SW 1271 (cell line): ENCODE measurements around the gene G3BP1.
A peak's percentile ranks its signal among the peaks of the same experiment; 100 is the strongest.
"Not testable (repeated sequence)": the region's sequence is repeated elsewhere in the genome, so short reads cannot be mapped to it uniquely, and the experiment has no call there.

Experiments used
- DNase-seq, 2 experiments: peaks; one replicate each; lab custom pipeline; 2025; lab: John Stamatoyannopoulos, UW

Gene G3BP1

GRCh38 chr5:151771259-151772028, at the start of gene G3BP1:
Gene G3BP1, plus strand, starts transcription at chr5:151771954. Its CDS starts 14,667 bp downstream, at chr5:151786621.
- peak; percentile 100 for DNase-seq

DNA sequence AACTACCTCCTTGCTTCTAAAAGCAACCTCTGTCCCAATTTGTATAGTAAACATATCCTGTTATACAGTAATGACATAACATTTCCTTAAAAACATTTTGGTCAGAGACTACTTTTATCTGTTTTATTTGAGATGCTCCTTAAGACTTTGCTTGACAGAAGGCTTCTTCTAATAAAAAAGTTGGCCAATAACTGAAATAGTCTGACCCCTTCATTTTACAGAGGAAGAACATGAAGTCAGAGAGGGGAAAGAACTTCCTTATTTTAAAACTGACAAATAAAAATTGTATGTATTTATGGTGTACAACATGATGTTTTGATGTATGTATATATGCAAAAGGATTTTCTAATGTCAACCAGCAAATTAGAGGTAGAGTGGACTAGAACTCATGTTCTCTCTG, 49.2 kb upstream of the G3BP1 start:
- no peak for DNase-seq

GRCh38 chr5:151724360-151724759, 47.4 kb upstream of the G3BP1 start:
- DNase-seq, result no peak

DNA sequence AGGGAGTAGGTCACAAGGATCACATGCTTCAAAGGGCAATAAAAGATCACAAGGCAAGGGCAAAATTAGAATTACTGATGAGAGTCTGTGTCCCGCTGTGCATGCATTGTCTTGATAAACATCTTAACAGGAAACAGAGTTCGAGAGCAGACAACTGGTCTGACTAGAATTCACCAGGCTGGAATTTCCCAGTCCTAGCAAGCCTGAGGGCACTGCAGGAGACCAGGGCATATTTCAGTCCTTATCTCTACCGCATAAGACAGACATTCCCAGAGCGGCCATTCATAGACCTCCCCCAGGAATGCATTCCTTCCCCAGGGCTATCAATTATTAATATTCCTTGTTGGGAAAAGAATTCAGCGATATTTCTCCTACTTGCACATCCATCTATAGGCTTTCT, 42.2 kb upstream of the G3BP1 start:
- not testable (repeated sequence) for DNase-seq

DNA sequence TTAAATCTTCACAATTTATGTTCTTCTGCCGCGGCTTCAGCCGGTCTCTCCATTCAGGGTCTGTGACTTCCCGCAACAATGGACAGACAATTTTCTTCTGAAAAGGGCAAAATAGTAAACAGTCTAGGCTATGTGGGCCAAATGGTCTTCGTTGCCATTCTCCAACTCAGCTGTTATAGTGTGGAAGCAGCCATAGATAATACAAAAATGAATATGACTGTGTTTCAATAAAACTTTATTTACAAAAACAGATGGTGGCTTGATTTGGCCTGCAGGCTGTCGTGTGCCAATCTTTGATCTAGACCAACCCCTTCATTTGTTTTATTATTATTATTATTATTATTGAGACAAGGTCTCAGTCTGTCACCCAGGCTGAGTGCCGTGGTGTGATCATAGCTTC, 41.4 kb upstream of the G3BP1 start:
- DNase-seq, result no peak

DNA sequence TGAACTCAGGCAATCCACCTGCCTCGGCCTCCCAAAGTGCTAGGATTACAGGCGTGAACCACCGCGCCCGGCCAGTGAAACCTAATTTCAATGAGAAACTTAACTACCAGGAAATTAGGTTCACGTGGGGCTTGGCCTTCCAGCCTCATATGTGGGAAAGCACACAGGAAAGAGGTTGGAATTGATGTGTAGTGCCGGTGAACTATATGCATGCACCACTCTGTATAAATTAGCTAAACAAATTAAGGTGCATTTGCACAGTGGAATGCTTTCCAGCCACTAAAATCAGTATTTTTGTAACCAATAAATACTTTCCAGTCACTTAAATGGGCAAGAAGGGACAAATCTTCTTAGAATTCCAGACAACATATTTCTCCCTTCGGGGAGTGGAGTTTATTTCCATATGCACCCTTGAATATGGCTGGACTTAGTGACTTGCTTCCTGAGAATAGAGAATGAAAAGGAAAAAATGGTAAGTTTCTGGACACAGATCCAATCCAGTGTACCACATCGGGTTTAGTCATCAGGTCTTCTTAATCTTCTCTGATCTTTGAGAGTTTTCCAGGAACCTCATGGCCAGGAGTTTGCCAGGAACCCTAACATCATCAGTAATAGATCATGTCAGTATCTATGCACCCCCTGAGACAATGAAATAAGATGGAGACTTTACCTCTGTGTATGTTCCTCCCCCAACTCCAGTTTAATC, 38.2 kb upstream of the G3BP1 start:
- no peak for DNase-seq

DNA sequence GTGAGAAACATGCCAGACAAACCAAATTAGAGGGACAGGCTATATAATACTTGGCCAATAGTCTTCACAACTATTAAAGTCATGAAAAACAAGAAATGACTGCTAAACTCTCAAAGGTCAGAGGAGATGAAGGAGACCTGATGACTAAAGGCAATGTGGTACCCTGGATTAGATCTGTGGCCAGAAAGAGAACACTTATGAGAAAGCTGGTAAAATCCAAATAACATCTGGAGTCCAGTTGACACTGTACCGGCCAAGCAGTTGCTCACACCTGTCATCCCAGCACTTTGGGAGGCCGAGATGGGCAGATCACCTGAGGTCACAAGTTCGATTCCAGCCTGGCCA, 37.7 kb upstream of the G3BP1 start:
- DNase-seq, result no peak

DNA sequence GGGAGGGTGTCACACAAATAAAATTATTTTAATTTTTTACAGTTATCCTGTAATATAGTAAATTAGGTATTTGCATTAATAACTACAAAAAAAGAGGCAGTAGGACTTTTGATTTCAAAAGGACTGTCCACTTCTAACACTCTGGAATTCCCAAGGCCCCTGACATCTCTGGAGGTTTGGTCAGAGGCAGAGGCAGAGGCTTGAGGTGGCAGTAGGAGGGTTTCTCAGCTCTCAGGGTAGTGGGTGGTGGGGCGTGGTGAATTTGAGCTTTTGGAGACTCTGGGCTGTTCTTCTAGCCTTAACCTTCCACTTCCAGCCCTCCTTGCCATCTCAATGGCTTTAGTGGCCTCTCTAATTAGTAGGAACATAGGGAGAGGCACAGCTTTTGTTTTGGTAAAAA, 36.1 kb upstream of the G3BP1 start:
- DNase-seq, result no peak

GRCh38 chr5:151737431-151737830, 34.3 kb upstream of the G3BP1 start:
- no peak for DNase-seq

- no peak for DNase-seq
Measured at GRCh38 chr5:151738125-151738848, 33.5 kb upstream of the G3BP1 start.

DNA sequence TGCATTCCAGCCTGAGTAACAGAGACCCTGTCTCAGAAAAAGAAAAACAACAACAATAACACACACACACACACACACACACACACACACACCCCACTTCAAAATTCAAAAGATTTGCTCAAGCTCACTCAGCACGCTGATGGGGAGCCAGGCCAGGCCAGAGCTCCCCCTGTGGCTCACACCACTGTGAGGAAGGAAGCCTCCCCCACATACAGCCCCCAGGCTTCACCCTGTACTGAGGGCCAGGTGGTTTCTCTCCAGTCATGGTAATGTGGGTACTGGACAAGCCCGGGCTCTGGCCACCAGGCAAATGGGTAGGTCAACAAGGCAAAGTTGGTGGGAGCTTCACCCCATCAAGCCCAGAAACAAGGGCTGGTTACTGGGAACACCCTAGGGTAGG, 32.4 kb upstream of the G3BP1 start:
- DNase-seq, result no peak

- peak; percentile 67 to 83 for DNase-seq
Measured at GRCh38 chr5:151739939-151740335, 31.8 kb upstream of the G3BP1 start.

- peak; percentile 58 to 83 for DNase-seq
Measured at GRCh38 chr5:151740336-151740942, 31.3 kb upstream of the G3BP1 start.

GRCh38 chr5:151740958-151741373, 30.8 kb upstream of the G3BP1 start:
- DNase-seq, result peak in 1 of 2 experiments; percentile 55

DNA sequence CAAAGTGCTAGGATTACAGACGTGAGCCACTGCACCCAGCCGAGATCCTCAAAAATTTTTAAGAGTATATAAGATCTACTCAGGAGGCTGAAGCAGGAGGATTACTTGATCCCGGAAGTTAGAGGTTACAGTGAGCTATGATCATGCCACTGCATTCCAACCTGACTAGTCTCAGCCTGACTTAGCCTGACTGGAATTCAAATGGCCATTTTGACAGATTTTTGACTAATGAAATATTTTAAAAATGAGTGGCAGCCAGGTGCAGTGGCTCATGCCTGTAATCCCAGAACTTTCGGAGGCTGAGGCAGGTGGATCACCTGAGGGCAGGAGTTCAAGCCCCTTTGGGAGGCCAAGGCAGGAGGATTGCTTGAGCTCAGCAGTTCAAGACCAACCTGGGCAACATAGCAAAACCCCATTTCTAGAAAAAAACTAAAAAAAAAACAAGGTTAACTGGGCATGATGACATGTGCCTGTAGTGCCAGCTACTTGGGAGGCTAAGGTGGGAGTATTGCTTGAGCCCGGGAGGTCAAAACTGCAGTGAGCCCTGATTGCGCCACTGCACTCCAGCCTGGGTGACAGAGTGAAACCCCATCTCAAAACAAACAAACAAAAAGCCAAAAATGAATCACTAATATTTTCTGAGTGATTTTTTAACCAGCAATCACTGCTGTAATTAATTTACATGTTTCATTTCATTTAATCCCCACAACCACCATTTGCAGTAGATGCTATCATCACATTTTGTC, 29.9 kb upstream of the G3BP1 start:
- DNase-seq, result peak; percentile 55 to 80

DNA sequence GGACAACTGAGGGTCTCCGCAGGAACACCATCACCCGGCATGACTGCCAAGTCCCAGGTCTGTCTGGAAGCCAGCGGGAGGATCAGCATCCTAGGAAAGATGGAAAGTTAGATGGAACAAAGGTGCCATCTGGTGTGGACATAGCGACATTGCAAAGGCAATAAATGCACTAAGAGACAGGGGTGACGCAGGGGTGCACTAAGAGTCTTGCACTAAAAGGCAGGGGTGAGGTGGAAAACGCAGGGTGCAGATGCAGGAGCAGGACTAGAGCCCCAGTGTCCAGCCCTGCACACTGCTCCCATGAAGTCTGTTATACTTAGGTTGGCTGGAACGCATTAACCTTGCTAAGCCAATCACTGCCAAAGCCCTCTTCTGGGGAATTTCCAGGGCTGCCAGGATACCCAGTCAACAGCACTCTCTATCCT, 28.9 kb upstream of the G3BP1 start:
- peak in 1 of 2 experiments; percentile 80 for DNase-seq

GRCh38 chr5:151743530-151743929, 28.2 kb upstream of the G3BP1 start:
- DNase-seq, result peak; percentile 11 to 42

- DNase-seq, result peak; percentile 95 to 98
Measured at GRCh38 chr5:151745071-151745705, 26.6 kb upstream of the G3BP1 start.

DNA sequence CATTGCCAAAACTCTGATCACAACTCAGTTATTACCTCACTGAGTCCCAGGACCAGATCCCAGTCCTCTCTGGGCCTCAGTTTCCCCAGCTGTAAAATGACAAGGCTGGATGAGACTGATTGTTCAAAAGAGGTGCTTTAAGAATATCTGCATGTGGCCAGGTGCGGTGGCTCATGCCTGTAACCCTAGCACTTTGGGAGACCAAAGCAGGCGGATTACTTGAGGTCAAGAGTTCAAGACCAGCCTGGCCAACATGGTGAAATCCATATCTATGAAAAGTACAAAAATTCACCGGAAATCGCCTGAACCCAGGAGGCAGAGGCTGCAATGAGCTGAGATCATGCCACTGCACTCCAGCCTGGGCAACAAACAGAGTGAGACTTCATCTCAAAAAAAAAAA, 21.6 kb upstream of the G3BP1 start:
- no peak for DNase-seq

GRCh38 chr5:151751091-151751490, 20.7 kb upstream of the G3BP1 start:
- no peak for DNase-seq

DNA sequence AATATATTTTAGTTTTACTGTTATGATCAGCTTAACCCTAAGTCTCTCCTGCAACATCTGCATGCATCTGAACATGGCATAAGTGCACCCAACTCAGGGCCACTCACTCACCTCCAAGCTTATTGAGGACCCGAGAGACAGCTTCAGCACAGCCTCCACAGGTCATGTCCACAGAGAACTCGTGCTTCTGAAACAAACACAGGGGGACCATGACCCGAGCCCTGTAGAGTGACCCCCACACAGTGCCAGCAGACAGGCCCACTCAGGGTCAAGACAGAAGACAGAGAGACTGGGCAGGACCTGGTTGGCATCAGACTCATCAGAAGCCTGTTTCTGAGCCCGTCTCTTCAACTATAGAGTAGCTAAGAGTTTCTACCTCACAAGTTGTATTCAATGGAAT, 20.2 kb upstream of the G3BP1 start:
- no peak for DNase-seq
